ENCODE results near the gene ACTA2.

DNA sequence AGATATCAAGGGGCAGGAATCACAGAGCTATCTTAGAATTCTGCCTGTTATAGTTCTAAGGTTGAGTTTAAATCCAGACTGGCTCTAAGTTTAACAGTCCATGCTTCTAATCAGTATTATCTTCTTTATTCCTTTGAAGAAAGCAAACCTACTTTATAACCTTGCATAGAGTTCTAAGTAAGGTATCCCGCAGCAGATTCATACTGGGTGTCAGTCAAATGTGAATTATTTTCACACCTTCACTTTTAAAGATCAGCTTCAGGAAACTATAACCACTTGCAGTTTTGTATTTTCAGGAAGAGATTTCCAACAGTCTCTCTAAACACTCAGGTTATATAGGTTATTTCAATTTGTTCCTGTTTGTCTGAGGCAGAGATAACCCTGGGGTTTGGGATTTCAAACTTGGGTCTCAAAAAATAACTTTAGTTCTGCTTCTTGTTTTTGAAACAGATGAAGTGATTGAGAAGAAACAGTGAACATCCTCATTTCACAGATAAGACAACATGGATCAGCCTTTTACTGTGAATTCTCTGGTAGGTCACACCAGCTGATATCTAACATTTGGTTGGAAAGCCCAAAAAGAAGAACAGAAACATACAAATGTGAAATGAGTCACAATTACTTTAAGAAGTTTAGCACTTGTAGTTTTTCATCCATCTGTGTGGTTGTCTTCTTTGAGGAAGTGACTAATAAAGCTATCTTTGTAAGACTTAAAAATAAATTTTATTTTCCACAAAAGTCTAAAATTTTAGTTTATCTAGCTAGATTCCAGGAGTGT, 51.2 kb downstream of the ACTA2 start:
- TF ChIP-seq, protein P1, sequence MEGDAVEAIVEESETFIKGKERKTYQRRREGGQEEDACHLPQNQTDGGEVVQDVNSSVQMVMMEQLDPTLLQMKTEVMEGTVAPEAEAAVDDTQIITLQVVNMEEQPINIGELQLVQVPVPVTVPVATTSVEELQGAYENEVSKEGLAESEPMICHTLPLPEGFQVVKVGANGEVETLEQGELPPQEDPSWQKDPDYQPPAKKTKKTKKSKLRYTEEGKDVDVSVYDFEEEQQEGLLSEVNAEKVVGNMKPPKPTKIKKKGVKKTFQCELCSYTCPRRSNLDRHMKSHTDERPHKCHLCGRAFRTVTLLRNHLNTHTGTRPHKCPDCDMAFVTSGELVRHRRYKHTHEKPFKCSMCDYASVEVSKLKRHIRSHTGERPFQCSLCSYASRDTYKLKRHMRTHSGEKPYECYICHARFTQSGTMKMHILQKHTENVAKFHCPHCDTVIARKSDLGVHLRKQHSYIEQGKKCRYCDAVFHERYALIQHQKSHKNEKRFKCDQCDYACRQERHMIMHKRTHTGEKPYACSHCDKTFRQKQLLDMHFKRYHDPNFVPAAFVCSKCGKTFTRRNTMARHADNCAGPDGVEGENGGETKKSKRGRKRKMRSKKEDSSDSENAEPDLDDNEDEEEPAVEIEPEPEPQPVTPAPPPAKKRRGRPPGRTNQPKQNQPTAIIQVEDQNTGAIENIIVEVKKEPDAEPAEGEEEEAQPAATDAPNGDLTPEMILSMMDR (IDR thresholded peaks at IDR 0.05; ENCODE audit: insufficient read depth, low read length, poor library complexity, severe bottlenecking) = no peak
- TF ChIP-seq EZH2phosphoT487 (conservative IDR thresholded peaks at IDR 0.05; ENCODE audit: low read length) = no peak
